GM19467 (cell line): ENCODE results near the gene CYP1A1.

Experiments used
- ATAC-seq: cut with Tn5 transposase; IDR thresholded peaks from one replicate; pipeline ENCODE4 v1.9.1; 2021; ENCODE audit warnings: mild to moderate bottlenecking, moderate library complexity; ENCODE audit not compliant: unreplicated experiment

Gene CYP1A1

DNA sequence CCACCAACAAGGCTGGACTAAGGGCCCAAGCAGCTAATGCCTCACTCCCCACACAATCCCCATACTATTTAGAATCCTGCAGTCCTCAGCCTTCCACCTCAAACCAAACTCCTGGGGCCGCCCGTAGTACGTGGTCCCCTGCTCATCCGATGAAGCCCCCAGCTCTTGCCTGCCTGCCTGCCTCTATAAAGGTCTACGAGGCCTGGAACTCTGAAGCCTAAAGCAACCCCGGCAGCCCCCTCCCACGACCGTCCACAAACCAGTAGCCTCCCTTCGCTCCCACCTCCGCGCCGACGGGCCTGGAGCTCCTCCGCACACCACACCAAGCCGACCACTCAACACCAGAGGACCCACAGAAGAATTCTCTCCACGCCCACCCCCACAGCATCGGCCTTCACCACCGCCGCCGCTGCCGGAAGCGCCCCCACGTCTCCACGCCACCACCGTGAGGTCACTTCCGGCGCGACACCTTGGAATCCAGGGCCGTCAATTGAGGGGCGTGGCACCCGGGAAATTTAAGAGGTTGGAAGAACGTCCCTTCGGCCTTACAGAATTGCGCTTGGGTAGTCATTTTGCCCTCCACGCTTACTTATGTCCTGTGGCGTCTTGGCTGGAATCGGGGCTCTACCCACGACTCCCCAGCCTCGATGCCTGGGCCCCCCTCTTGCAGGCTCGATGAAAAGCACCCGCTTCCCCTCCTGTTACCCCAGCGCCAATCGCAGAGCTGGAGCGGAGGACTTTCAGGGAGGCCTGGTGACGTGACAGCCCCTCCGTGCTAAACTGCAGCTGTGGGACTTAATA, 29.5 kb downstream of the CYP1A1 start, which contains the start of gene EDC3:
EDC3 (minus strand) TSS at position 428 of the 801 bp plus-strand sequence. CDS start 20,900 bp downstream, outside the sequence.
- ATAC-seq, result peak; percentile 75

DNA sequence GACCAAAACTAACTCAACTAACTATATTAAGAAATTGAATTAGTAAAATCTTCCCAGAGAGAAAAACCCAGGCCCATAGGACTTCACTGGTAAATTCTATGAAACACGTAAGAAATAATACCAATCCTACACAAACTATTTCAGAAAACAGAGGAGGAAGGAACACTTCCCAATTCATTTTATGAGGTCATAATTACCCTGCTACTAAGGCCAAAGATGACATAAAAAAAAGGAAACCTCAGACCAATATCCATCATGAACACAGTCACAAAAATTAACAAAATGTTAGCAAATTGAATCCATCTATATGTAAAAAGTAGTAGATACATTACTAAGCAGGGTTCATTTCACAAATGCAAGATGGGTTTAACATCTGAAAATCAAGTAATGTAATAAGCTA, 33.0 kb downstream of the CYP1A1 start:
- ATAC-seq, result no peak

DNA sequence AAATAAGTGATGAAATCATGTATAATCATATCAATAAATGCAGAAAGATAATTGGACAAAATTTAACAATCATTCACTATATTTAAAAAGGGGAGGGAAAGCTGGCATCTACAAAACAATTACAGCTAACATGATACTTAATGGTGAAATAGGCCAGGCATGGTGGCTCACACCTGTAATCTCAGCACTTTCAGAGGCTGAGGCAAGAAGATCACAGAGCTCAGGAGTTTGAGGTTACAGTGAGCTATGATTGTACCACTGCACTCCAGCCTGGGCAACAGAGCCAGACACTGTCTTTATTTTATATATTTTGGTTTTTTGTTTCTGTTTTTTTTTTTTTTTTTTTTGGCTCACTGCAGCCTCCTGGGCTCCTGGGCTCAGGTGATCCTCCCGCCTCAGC, 41.6 kb downstream of the CYP1A1 start:
- no peak for ATAC-seq

DNA sequence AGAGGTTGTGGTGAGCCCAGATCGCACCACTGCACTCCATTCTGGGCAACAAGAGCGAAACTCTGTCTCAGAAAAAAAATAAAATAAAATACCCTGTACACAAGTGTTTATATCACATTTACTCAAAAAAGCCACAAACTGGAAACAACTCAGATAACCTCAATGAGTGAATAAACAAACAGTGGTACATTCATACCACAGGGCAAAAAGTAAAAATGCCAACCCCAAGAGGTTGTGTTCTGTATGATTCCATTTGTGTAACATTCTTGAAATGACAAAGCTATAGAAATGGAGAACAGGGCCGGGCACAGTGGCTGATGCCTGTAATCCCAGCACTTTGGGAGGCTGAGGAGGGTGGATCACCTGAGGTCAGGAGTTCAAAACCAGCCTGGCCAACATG, 42.4 kb downstream of the CYP1A1 start:
- ATAC-seq, result no peak

DNA sequence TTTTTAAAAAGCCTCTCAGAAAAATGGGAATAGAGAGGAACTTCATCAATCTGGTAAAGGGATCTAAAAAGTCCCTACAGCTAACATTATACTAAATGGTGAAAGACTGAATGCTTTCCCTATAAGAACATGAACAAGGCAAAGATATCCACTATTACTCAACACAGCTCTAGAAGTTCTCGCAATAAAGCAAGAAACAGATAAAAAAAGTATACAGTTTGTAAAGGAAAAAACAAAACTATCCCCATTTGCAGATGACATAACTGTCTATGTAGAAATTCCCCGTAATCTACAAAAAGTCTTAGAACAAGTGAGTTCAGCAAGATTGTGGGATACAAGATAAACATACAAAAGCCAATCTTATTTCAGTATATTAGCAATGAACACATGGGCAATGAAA, 44.9 kb downstream of the CYP1A1 start:
- ATAC-seq, result no peak

DNA sequence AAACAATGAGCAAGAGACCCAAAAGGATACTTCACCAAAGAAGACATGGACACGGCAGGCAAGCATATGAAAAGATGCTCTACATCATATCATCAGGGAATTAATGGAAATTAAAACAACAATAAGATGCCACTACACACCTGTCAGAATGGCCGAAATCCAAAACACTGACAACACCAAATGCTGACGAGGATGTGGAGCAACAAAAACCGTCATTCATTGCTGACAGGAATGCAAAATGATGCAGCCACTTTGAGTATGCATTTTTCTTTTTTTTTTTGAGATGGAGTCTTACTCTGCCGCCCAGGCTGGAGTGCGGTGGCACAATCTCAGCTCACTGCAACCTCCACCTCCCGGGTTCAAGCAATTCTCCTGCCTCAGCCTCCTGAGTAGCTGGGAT, 48.5 kb downstream of the CYP1A1 start:
- ATAC-seq, result no peak

DNA sequence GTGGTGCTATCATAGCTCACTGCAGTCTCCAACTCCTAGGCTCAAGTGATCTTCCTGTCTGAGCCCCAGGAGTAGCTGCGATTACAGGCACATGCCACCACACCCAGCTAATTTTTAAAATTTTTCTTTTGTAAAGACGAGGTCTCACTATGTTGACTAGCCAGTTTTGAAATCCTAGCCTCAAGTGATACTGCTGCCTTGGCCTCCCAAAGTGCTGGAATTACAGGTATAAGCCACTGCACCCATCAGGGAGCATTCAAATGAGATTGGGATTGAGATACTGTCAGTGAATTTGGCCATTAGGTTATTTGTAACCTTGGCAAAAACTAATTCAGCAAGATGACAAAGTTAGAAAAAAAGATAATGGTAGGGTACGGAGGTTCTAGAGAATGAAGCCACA, 51.2 kb downstream of the CYP1A1 start:
- no peak for ATAC-seq

DNA sequence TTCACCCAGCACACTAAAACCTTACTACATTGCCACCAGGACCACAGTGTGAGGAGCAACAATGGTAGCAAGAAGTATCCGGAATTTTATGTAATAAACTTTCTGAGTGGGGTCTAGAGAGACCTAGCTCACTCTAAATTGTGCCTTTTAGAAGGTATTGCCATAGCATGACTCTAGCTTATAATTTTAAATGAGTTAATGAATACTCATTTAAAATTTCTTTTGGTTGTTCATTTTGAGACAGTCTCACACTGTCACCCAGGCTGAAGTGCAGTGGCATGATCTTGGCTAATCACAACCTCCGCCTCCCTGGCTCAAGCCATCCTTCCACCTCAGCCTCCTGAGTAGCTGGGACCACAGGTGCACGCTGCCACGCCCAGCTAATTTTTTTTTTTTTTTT, 55.7 kb downstream of the CYP1A1 start:
- no peak for ATAC-seq
